Astrocyte of the spinal cord (primary cell): Measurements from ENCODE around the gene FAM167B.

ENCODE experiments used
- DNase-seq: peaks from one replicate; pipeline ENCODE4 v3.0.0; 2011; ENCODE audit warnings: low read depth, low spot score
- H3K4me3 ChIP-seq: 2 replicates; pipeline ENCODE4 v1.5.1; 2011; ENCODE audit warnings: low read depth, mild to moderate bottlenecking, low read length, moderate library complexity
- CTCF ChIP-seq: IDR thresholded peaks from 2 replicates; pipeline ENCODE4 v1.5.1; 2012; ENCODE audit warnings: low read depth, mild to moderate bottlenecking, low read length, inconsistent platforms
- in situ Hi-C: cut with HindIII; loops from 2 replicates; pipeline ENCODE4 v1.10.0; 2017; ENCODE audit warnings: low sequenced_read_pairs

The FAM167B gene

DNA sequence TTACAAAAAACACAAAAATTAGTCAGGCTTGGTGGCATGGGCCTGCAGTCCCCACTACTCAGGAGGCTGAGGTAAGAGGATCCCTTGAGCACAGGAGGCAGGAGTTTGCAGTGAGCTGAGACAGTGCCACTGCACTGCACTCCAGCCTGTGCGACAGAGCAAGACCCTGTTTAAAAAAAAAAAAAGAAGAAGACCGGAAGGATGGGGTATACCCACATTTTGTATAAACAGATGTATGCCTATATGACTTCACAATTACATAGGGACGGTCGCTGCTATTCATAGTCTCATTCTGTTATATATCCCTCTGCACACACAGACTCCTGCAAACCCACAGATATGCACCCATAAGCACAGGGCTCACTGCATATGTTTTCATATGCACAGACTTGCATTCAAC is 16.7 kb downstream of the FAM167B start:
- DNase-seq: no peak
- TF ChIP-seq CTCF: no peak
- in situ Hi-C loops: no loop called here
- no peak overlapping the region for H3K4me3 ChIP-seq

- no peak overlapping the region for H3K4me3 ChIP-seq
- no peak for DNase-seq
- no peak for TF ChIP-seq CTCF
- in situ Hi-C loops: no loop called here
Measured at GRCh38 chr1:32265846-32266245, 18.8 kb downstream of the FAM167B start.

- in situ Hi-C loops: no loop called here
- no peak overlapping the region for H3K4me3 ChIP-seq
- peak; percentile 42 for DNase-seq
- TF ChIP-seq CTCF: no peak
Measured at GRCh38 chr1:32266921-32267591, 20.0 kb downstream of the FAM167B start.

- TF ChIP-seq CTCF: no peak
- in situ Hi-C loops: no loop called here
- no peak overlapping the region for H3K4me3 ChIP-seq
- DNase-seq: no peak
Measured at GRCh38 chr1:32269744-32270143, 22.7 kb downstream of the FAM167B start.

GRCh38 chr1:32272557-32273390 is 25.8 kb downstream of the FAM167B start:
- no peak overlapping the region for H3K4me3 ChIP-seq
- DNase-seq: no peak

More at GRCh38 chr1:32272557-32273390, 25.8 kb downstream of the FAM167B start:
- no peak for TF ChIP-seq CTCF
- in situ Hi-C loops: no loop called here
